ENCODE data around the gene TPI1. TPM values are rescaled to one million over a fixed set of nuclear protein-coding genes. Genes with fewer than 3 reads are reported as not detected.

TPI1 gene
- total RNA-seq, 2 donors from 2014 or later, result 694 to 1,875 TPM

DNA sequence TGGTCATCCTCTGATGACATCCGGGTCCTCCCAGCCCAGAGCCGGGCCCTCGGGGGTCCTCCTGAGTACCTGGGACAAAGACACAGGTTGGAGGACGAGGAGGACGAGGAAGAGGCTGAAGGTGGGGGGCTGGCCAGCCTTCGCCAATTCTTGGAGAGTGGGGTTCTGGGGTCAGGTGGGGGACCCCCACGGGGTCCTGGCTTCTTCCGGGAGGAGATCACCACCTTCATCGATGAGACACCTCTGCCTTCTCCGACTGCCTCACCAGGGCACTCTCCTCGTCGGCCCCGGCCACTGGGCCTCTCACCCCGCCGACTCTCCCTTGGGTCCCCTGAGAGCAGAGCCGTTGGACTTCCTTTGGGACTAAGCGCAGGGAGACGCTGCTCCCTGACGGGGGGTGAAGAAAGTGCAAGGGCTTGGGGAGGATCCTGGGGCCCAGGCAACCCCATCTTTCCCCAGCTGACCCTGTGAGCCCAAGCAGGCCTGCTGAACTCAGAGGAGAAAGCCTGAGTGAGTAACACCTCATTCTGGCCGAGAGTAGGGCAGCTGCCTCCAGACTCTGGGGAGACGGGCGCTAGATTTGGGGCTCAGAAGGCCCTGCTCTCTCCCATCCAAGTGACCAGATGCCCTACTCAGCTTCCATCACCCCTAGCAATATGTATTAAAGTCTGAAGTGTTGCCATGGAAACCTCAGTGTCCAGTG lies 40.4 kb upstream of the TPI1 start:
- no peaks in the 10 kb centered on the region for H3K9me3 Mint-ChIP-seq
- no peaks in the 10 kb centered on the region for H3K36me3 Mint-ChIP-seq
- H3K27ac Mint-ChIP-seq, result no peak overlapping the region
- peak in 1 of 2 donors; percentile 54 for DNase-seq (ENCODE audit: low spot score in 2 of 2)
- ATAC-seq, result no peak

GRCh38 chr12:6827437-6827911 lies 39.9 kb upstream of the TPI1 start:
- ATAC-seq, result peak in 1 of 2 donors; percentile 45
- no peaks in the 10 kb centered on the region for H3K36me3 Mint-ChIP-seq
- H3K9me3 Mint-ChIP-seq, result no peaks in the 10 kb centered on the region
- H3K27ac Mint-ChIP-seq, result no peak overlapping the region
- peak; percentile 50 to 63 for DNase-seq (ENCODE audit: low spot score in 2 of 2)

DNA sequence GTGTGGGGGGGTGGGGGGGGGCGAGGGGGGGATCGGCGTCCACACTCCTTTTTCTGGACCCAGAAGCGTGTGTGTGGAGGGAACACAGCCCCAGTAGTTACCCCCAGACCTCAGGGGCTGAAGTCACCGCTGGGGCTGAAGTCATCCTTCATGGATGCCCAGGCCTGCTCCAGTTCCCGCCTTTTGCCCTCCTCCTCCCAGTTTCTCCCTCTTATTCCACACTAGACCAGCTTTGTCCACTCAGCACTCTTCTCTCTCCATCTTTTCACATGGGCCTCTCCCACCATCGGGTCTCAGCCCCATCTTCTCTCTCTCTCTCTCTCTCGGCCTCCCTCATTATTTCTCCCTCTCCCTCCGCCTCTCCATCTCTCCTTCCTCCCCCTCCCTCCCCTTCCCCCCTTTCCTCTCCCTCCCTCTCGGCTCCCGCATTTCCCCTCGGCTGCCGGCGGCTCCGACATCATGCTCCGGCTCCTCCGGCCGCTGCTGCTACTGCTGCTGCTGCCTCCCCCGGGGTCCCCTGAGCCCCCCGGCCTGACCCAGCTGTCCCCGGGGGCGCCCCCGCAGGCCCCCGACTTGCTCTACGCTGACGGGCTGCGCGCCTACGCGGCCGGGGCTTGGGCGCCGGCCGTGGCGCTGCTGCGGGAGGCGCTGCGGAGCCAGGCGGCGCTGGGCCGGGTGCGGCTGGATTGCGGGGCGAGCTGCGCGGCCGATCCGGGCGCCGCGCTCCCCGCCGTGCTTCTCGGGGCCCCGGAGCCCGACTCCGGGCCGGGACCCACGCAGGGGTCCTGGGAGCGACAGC lies 39.1 kb upstream of the TPI1 start, which contains the start of gene P3H3:
P3H3 (plus strand) TSS at position 426 of the 799 bp plus-strand sequence; CDS start at position 460, 34 bp downstream.
- H3K27ac Mint-ChIP-seq, result peak within 1 kb of the TSS; percentile 61 to 82
- DNase-seq (ENCODE audit: low spot score in 2 of 2), result peak; percentile 14 to 37
- ATAC-seq, result peak; percentile 39 to 48
- H3K36me3 Mint-ChIP-seq, result no peaks in the 10 kb centered on the region
- H3K9me3 Mint-ChIP-seq, result no peaks in the 10 kb centered on the region

DNA sequence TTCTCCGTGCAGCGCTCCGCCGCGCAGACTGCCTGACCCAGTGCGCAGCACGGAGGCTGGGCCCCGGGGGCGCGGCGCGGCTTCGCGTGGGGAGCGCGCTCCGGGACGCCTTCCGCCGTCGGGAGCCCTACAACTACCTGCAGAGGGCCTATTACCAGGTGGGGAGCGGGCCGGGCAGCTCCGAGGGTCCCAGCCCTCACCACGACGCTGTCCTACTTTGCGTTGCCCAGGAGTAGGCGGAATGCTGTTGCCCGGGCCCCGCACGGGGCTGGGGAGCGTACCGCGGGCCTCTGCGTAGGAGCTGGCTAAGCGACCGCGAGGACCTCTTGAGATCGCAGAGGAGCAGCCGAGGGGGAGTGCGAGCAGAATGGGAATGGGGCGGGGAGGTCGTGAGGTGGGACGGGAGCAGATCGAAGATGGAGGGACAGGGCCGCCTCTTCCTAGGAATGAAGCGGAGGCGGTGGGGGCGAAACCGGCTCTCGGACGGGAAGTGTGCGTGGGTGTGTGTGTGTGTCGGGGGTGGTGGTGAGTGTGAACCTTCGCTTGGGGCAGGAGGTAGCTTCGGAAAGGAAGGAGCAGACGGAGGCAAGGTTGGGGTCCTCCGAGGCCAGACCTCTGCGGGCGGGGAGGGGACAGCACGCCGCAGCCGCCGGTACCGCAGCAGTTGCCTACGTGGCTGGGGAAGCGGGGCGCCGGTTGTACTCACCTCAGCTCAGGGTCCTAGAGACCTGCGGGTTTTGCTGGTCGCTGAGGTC lies 38.4 kb upstream of the TPI1 start:
- Mint-ChIP-seq H3K36me3 (no peaks in the 10 kb centered on the region), H3K9me3 (no peaks in the 10 kb centered on the region), H3K27ac (peak overlapping the region; percentile 61 to 82)
- ATAC-seq, result peak; percentile 51 to 55
- DNase-seq (ENCODE audit: low spot score in 2 of 2), result peak; percentile 47 to 57

DNA sequence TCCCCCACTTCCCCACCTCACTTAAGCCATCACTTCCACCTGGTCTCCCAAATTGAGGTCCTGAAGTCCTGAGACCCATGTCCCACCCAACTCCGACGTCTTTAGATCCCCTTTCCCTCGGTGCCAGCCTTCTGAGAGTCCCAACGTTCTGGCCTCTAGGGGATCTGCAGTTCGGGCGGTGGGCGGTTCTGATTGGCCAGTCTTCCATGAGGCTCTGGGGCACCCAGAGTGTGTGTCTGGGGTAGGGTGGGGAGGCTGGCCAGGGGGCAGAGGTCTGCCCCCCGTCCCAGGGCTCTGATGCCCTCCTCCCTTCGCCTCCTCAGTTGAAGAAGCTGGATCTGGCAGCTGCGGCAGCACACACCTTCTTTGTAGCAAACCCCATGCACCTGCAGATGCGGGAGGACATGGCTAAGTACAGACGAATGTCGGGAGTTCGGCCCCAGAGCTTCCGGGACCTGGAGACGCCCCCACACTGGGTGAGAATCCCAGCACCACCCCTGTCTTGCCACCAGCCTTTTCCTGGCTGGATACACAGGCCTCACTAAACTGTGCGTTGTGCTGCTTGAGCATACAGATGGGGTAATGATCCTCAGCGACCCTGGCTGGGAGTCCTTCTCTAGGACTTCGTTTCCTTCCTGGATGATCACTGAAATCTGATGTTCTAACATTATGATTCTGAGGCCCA lies 37.7 kb upstream of the TPI1 start:
- H3K36me3 Mint-ChIP-seq, result no peaks in the 10 kb centered on the region
- peak in 1 of 2 donors; percentile 16 for ATAC-seq
- DNase-seq (ENCODE audit: low spot score in 2 of 2), result no peak
- H3K27ac Mint-ChIP-seq, result peak overlapping the region in 1 of 2 donors; percentile 61
- no peaks in the 10 kb centered on the region for H3K9me3 Mint-ChIP-seq

GRCh38 chr12:6830286-6830890 lies 36.9 kb upstream of the TPI1 start:
- no peak for DNase-seq (ENCODE audit: low spot score in 2 of 2)
- no peak for ATAC-seq
- Mint-ChIP-seq H3K9me3 (no peaks in the 10 kb centered on the region), H3K36me3 (no peaks in the 10 kb centered on the region), H3K27ac (peak overlapping the region in 1 of 2 donors; percentile 9)

- H3K36me3 Mint-ChIP-seq, result no peaks in the 10 kb centered on the region
- no peaks in the 10 kb centered on the region for H3K9me3 Mint-ChIP-seq
- no peak for DNase-seq (ENCODE audit: low spot score in 2 of 2)
- no peak overlapping the region for H3K27ac Mint-ChIP-seq
- ATAC-seq, result no peak
Measured at GRCh38 chr12:6830999-6831398, 36.3 kb upstream of the TPI1 start.

DNA sequence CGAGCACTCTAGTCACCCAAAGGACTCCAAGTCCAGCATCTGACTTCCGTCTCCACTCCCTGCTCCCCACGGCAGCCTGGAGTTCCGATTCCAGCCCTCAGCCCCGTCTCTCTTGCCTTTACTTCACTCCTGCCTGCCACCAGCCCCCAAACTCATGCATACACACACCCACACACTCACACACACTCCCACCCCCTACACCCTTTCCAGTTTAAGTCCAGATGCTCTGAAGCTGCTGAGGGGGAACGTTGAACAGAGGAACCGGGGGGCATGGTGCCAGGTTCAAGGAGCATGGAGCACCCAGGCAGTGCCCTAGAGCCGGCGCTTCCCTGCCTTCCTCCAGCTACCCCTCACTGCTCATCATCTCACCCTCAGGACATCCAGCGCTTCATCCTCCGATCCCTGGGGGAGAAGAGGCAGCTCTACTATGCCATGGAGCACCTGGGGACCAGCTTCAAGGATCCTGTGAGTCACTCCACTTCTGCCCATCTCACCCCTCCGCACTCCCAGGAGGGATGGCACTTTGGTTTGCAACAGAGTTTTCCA lies 35.8 kb upstream of the TPI1 start:
- H3K27ac Mint-ChIP-seq, result no peak overlapping the region
- DNase-seq (ENCODE audit: low spot score in 2 of 2) (no peak), ATAC-seq (no peak)

GRCh38 chr12:6832125-6832524 lies 35.2 kb upstream of the TPI1 start:
- no peaks in the 10 kb centered on the region for H3K36me3 Mint-ChIP-seq
- DNase-seq (ENCODE audit: low spot score in 2 of 2) (no peak), ATAC-seq (no peak)
- H3K27ac Mint-ChIP-seq, result no peak overlapping the region
- H3K9me3 Mint-ChIP-seq, result no peaks in the 10 kb centered on the region

More for the DNA sequence above, 35.8 kb upstream of the TPI1 start:
- H3K36me3 Mint-ChIP-seq, result no peaks in the 10 kb centered on the region
- no peaks in the 10 kb centered on the region for H3K9me3 Mint-ChIP-seq

DNA sequence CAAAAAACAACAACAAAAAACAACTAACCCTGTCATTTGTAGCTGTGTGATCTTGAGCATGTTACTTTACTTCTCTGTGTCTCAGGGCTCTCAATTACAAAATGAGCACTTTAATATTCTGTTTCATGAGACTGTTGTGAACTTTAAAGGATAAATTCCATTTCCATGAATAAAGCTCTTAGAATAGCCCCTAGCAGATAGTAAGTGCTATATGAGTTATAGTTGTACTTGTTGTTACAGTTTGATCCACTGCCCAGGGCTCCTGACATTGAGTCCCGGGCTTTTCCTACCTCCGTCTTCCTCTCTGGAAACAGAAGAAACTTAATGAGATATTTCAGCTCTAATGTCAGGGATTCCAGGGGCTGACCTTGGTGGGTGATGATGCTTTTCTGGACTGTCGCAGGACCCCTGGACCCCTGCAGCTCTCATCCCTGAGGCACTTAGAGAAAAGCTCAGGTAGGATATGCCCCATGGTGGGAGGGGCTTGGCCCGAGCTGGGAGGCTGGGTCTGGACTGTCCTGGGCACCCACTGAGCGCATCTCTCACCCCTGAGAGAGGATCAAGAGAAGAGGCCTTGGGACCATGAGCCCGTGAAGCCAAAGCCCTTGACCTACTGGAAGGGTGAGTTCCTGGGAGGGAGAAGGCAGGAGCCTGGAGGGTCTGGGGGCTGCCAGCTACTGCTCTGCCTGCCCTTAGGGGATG lies 34.0 kb upstream of the TPI1 start:
- no peak for DNase-seq (ENCODE audit: low spot score in 2 of 2)
- Mint-ChIP-seq H3K9me3 (no peaks in the 10 kb centered on the region), H3K36me3 (no peaks in the 10 kb centered on the region), H3K27ac (peak overlapping the region in 1 of 2 donors; percentile 40)
- no peak for ATAC-seq

- Mint-ChIP-seq H3K27ac (no peak overlapping the region), H3K36me3 (no peaks in the 10 kb centered on the region), H3K9me3 (no peaks in the 10 kb centered on the region)
- ATAC-seq (peak in 1 of 2 donors; percentile 6), DNase-seq (ENCODE audit: low spot score in 2 of 2) (no peak)
Measured at GRCh38 chr12:6834254-6834653, 33.1 kb upstream of the TPI1 start.

DNA sequence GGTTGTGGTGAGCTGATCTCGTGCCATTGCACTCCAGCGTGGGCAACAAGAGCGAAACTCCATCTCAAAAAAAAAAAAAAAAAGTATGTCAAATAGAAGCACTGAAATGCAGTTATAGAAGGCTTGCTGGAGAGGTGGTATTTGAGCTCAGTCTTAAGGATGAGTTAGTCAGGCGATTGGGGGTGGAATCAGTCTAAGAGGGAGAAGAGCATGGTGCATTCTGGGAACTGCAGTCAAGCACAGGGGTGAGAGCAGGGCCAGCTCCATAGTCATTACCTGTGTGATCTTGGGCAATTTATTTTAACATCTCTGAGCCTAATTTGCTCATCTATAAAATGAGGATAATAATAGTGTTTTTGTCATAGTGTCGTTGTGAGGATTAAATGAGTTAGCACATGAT lies 32.5 kb upstream of the TPI1 start:
- ATAC-seq (no peak), DNase-seq (ENCODE audit: low spot score in 2 of 2) (no peak)
- Mint-ChIP-seq H3K36me3 (no peaks in the 10 kb centered on the region), H3K9me3 (no peaks in the 10 kb centered on the region), H3K27ac (no peak overlapping the region)

- no peaks in the 10 kb centered on the region for H3K36me3 Mint-ChIP-seq
- no peak for DNase-seq (ENCODE audit: low spot score in 2 of 2)
- ATAC-seq, result no peak
Measured at GRCh38 chr12:6836851-6837250, 30.5 kb upstream of the TPI1 start.

DNA sequence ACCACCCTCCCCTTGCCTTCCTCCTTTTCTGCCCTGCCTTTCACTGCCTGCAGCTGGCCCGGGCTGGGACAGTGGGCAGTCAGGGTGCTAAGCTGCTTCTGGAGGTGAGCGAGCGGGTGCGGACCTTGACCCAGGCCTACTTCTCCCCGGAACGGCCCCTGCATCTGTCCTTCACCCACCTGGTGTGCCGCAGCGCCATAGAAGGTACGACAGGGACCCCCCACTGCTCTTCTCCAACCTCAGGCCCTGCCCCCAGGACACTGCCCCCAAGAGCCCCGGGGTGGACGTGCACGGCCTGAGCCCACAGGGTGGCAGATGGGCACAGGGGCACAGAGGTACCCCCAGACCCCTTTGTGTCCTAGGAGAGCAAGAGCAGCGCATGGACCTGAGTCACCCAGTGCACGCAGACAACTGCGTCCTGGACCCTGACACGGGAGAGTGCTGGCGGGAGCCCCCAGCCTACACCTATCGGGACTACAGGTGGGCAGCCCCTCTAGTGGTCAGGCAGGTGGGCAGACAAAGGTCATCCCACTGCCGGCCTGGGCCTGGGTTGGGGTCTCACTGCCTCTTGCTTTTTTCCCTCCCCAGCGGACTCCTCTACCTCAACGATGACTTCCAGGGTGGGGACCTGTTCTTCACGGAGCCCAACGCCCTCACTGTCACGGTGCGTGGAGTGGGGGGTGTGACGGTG lies 29.8 kb upstream of the TPI1 start:
- Mint-ChIP-seq H3K36me3 (no peaks in the 10 kb centered on the region), H3K27ac (no peak overlapping the region), H3K9me3 (no peaks in the 10 kb centered on the region)
- ATAC-seq (no peak), DNase-seq (ENCODE audit: low spot score in 2 of 2) (no peak)

More at GRCh38 chr12:6836851-6837250, 30.5 kb upstream of the TPI1 start:
- no peaks in the 10 kb centered on the region for H3K9me3 Mint-ChIP-seq
- H3K27ac Mint-ChIP-seq, result no peak overlapping the region

DNA sequence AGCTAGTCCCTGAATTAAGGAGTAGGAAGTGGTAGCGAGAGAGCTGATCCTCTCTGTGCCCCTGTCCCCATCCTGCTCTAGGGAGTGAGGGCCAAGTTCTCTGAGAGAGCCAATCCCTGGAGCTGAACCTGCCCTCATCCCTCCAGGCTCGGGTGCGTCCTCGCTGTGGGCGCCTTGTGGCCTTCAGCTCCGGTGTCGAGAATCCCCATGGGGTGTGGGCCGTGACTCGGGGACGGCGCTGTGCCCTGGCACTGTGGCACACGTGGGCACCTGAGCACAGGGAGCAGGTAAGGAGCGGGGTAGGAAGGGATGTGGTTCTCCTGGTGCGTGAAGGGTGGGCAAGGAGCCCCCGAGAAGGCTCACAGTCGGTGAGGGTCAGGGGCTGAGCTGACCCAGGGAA lies 28.5 kb upstream of the TPI1 start:
- DNase-seq (ENCODE audit: low spot score in 2 of 2), result no peak
- H3K27ac Mint-ChIP-seq, result peak overlapping the region in 1 of 2 donors; percentile 55
- no peaks in the 10 kb centered on the region for H3K9me3 Mint-ChIP-seq
- no peak for ATAC-seq
- H3K36me3 Mint-ChIP-seq, result no peaks in the 10 kb centered on the region

Data from activated naive CD4-positive, alpha-beta T cell treated with anti-CD3 and anti-CD28 coated beads, Interleukin-2, amount 50 U/mL, for 72 hours (primary cell).